Fibroblast of the aortic adventitia (primary cell): ENCODE measurements around the gene PAX5. TPM values are rescaled to one million over a fixed set of nuclear protein-coding genes. Genes with fewer than 3 reads are reported as not detected.

ENCODE experiments used
- DNase-seq: peaks from one replicate; pipeline ENCODE4 v3.0.0-alpha.2; 2010; ENCODE audit warnings: low read depth
- H3K4me3 ChIP-seq: 2 replicates; pipeline ENCODE4 v1.5.1; 2011; ENCODE audit warnings: low read depth, mild to moderate bottlenecking, control low read depth, low read length, moderate library complexity
- CTCF ChIP-seq: IDR thresholded peaks from 2 replicates; pipeline ENCODE4 v1.5.1; 2011; ENCODE audit warnings: mild to moderate bottlenecking, low read length, control low read depth, inconsistent platforms; ENCODE audit not compliant: insufficient read depth
- total RNA-seq: library from RNA; depleted of rRNA; stranded (reverse); fragments of >200 nt; gene quantifications from 2 replicates; pipeline ENCODE4 v1.2.3, GENCODE V29; 2012; ENCODE audit warnings: low replicate concordance

The PAX5 gene
- total RNA-seq, 1 donor: not detected

GRCh38 chr9:36837431-36838405, 196.3 kb downstream of the PAX5 start:
- no peak overlapping the region for H3K4me3 ChIP-seq
- TF ChIP-seq CTCF: no peak
- DNase-seq: no peak

- no peak overlapping the region for H3K4me3 ChIP-seq
- DNase-seq: no peak
- no peak for TF ChIP-seq CTCF
Observed at GRCh38 chr9:36836486-36836885, 197.6 kb downstream of the PAX5 start.

GRCh38 chr9:36835271-36835996, 198.6 kb downstream of the PAX5 start:
- no peak for TF ChIP-seq CTCF
- no peak for DNase-seq
- no peak overlapping the region for H3K4me3 ChIP-seq

- no peak for DNase-seq
- no peak for TF ChIP-seq CTCF
- H3K4me3 ChIP-seq: no peak overlapping the region
Observed at GRCh38 chr9:36834736-36835135, 199.3 kb downstream of the PAX5 start.

- TF ChIP-seq CTCF: no peak
- no peak for DNase-seq
- no peak overlapping the region for H3K4me3 ChIP-seq
Observed at GRCh38 chr9:36833954-36834353, 200.1 kb downstream of the PAX5 start.

- no peak overlapping the region for H3K4me3 ChIP-seq
- TF ChIP-seq CTCF: no peak
- DNase-seq: no peak
Observed at GRCh38 chr9:36832164-36832795, 201.8 kb downstream of the PAX5 start.
